GM21447 (cell line): ENCODE measurements around the gene MMEL1.
"Not testable (repeated sequence)": the region's sequence is repeated elsewhere in the genome, so short reads cannot be mapped to it uniquely, and the experiment has no call there.

Experiments used
- ATAC-seq: cut with Tn5 transposase; IDR thresholded peaks from one replicate; pipeline ENCODE4 v1.9.1; 2021; ENCODE audit not compliant: unreplicated experiment

Gene MMEL1

DNA sequence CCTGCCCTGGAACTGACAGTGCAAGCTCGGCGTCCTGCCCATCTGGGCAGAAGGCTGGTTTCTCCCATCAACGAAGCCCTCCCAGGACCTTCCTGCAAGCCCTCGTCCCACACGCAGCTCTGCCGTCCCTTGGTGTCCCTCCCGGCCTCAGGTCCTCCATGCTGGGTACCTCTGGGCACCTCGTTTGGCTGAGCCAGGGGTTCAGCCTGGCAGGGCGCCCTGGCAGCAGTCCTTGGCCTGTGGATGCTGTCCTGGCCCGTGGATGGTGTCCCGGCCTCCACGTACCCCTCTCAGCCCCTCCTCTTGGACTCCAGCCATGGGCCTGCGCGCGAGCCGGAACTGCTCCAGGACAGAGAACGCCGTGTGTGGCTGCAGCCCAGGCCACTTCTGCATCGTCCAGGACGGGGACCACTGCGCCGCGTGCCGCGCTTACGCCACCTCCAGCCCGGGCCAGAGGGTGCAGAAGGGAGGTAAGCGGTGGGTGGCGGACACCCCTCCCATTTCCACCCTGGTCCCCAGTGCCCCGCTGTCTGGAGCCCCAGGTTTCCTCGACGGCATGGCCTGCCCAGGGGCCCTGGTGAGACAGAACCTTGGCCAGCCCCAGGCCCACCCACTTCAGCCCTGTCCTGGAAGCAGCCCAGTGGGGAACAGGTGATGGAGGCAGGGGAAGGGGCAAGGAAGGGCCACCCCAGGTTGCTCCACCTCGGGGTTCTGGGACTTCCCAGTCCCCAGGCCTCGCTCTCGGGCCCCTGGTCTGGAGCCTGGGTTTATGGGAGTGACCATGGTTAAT lies 73.1 kb downstream of the MMEL1 start:
- no peak for ATAC-seq

- no peak for ATAC-seq
These were observed 74.0 kb downstream of the MMEL1 start for GRCh38 chr1:2558861-2559260.

DNA sequence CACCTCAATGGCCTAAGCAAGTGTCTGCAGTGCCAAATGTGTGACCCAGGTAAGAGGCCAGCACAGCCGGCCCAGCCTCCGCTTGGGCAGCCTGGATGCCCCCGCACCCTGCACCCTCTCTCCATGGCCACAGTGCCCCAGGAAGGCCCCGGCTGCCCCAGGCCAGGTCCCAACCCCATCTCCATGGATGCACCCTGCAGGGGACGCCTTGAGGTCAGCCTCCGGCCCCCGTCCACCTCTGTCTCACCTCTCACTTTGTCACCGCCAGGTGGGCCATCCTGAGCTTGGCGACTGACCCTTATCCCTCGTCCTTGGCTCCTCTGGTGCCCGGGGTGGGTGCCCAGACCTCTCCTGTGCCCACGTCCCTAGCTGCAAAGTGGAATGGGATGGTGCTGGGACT lies 74.4 kb downstream of the MMEL1 start:
- ATAC-seq: no peak

GRCh38 chr1:2557482-2558400 lies 75.1 kb downstream of the MMEL1 start:
- no peak for ATAC-seq

DNA sequence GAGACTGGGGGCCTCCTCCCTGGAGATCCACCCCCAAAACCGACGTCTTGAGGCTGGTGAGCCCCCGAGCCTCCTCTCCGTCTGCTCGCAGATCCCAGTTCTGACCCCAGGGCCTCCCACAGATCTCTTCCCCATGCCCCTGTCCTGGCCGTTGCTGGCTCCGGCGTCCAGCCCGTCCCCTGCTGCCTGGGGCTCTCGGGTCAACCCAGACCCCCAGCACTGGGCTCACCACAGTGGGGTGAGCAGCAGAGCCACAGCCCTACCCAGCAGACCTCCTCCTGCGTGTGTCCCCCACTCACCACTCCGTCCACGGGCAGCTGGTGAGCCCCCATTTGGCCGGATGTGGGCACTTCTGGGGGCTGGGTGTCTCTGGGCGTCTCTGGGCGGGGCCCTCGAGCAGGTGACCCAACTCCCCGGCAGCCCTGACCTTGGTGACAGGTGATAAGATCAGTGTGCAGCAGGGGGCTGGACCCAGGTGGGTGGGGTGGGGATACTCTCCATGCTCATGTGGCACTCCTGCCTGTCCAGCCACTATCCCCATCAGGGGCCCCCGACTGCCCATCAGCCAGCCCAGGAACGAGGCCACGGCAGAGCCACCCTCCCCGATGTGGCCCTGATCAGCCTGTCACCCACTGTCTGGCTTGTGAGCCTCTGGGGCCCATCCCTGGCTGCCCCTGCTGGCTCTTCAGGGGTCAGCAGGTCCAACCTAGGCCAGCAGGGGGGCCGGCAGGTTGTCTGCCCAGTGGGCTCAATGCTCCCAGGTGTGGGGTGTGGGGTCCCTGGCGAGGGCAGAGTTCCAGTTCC lies 75.9 kb downstream of the MMEL1 start:
- ATAC-seq: no peak

DNA sequence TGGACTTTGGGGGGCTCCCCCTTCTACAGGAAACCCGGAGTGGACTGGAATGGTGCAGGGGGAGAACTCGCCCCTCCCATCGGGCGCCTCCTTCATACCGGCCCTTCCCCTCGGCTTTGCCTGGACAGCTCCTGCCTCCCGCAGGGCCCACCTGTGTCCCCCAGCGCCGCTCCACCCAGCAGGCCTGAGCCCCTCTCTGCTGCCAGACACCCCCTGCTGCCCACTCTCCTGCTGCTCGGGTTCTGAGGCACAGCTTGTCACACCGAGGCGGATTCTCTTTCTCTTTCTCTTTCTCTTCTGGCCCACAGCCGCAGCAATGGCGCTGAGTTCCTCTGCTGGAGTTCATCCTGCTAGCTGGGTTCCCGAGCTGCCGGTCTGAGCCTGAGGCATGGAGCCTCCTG lies 76.5 kb downstream of the MMEL1 start, which contains the start of gene TNFRSF14:
Gene TNFRSF14 (plus strand): TSS at position 95 of the 401 bp plus-strand sequence. CDS start 294 bp downstream, at position 389.
- ATAC-seq: peak; percentile 33

DNA sequence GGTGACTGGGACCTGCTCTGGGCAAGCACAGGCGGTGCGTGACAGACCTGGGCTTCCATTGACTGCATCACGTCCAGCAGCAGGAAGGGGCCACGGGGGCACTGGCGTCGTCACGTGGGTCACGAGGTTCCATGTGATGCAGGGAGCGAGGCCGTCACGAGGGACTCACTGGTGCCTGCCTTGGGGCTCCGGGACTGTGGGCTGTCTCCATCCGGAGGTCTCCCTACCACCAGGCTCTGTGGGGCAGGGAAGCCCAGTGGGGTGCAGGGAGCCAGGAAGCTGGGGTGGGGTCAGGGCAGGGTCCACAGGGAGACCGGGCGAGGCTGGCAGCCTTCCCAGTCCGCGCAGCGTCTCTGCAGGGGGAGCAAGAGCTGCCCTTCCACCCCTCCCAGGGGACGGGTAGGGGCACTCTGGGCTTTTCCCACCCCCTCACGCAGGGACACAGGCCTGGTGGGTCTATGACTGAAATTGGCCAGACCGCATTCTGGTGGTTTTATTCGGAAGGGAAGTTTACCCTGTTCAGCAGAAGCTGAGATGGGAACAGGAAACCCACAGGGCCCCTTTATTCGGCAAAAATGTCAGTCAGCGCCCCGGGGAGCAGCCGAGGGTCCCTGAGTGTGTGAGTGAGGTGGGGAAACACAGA lies 77.1 kb downstream of the MMEL1 start:
- ATAC-seq: peak; percentile 43

- no peak for ATAC-seq
These were observed 78.0 kb downstream of the MMEL1 start for GRCh38 chr1:2554621-2555387.

DNA sequence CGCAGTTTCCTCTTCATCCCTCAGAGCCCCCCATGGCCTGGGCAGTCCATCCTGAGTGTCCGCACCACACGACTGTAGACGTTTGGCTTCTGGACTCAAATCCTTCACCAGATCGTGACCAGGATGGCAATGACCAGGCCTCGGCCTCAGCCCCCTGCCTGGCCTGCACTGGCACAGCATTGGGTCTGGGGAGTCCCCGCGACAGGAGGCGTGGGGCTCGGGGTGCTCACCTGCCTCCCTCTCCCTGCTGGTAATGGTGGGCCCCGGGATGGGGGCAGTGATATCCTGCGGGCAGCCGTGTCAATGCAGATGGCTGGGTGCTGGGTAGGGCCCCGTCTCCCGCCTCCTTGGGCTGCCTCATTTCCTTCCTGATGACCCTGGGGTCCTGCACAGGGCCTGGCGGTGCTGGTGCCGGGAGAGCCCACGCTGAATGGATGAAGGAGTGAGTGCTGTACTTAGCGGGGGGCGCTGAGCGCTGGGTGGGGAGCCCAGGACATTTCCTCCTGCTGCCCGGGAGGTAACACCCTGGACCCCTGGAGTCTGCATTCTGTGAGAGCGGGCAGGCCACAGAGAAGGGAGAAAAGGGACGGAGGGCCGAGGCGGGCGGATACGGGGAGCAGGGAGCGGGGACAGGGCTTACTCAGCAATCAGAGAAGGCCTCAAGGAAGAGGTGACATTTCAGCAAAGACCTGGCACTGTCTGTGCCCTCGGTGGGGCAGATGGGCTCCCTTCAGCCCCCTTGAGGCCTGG lies 78.8 kb downstream of the MMEL1 start:
- no peak for ATAC-seq

DNA sequence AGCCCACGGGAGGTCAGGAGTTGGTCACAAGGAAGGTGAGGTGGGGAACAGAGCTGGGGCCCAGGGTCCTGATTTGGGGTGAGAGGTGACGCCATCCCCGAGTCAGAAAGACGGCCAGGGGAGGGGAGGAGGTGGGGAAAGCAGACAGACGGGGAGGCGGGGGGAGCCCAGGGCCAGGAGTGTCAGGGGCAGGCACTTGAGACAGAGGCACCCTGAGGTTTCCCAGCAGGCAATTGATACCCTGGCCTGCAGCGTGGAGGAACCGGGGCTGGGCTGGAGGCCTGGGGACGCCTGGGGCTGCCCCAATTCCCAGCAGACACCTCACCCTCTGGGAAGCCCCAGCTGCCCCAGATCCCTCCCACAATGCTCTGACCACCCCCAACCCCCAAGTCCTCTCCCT lies 79.7 kb downstream of the MMEL1 start:
- ATAC-seq: not testable (repeated sequence)

- ATAC-seq: no peak
These were observed 80.6 kb downstream of the MMEL1 start for GRCh38 chr1:2552189-2552588.

- ATAC-seq: not testable (repeated sequence)
These were observed 81.3 kb downstream of the MMEL1 start for GRCh38 chr1:2551544-2551943.

- ATAC-seq: not testable (repeated sequence)
These were observed 82.4 kb downstream of the MMEL1 start for GRCh38 chr1:2550309-2550861.

- not testable (repeated sequence) for ATAC-seq
These were observed 83.3 kb downstream of the MMEL1 start for GRCh38 chr1:2549367-2550029.

GRCh38 chr1:2548068-2548589 lies 84.7 kb downstream of the MMEL1 start:
- ATAC-seq: peak; percentile 18

DNA sequence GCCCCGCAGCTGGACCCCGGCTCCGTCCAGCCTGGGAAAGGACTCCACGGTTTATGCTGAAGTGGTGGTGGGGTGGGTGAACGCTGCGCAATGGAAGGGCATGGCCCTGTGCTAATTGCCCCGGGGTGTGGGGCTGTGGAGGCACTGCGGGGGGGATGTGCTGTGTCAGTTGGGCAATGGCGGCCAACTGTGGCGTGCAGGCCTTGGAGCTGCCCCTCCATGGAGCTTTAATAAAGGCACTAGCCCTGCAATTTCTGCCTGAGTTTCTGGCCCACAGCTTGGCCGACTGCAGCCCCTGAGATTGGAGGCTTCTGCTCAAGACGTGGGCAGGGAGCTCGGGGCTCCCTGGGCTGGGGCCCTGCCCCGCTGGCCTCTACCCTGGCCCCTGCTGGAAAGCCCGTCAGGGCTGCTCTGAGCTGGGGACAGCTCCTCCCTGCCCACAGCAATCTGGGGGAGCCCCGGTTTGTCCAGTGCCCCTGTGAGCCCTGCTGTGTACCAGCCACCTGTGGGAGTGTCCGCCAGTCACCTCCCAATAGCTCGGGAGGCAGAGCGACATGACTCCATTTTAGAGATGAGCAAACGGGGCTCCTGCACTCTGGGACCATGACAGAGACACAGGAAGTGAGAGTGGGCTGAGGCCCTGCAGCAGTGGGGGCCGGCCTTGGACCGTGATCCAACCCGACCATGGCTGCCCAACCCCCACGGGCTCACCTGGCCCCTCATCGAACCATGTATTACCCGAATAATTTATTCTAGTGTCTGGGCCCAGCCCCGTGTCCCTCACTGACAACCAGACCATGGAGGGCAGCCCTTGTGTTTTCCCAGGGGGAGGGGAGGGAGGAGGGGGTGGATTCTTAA lies 85.4 kb downstream of the MMEL1 start:
- ATAC-seq: peak; percentile 17
